ENCODE measurements around the gene ARHGEF38. TPM values are rescaled to one million over a fixed set of nuclear protein-coding genes. Genes with fewer than 3 reads are reported as not detected.

ARHGEF38 gene
- total RNA-seq, 3 donors from 2014 or later (not counting 1 experiment from before 2014, with no cell fraction given): not detected

DNA sequence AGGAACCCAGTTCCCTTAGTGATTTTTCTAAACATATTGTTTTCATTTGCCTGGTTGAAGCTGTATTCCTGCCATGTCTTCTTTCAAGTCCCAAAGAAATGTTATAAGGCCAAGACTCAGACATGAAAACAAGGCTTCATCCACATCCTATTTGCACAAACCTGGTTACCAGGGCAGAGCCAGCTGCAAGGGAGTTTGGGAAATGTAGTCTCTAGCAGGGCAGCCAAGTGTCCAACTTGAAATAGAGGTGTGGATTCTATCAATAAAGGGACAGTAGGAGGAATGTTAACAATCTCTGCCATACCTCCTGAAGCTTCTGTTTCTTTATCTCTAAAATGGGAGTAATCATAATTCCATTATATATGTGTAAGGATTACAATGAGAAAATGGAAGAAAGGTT, 99.5 kb downstream of the ARHGEF38 start:
- ATAC-seq (no peak), DNase-seq (no peak)
- H3K27me3 Mint-ChIP-seq (ENCODE audit: low read depth in 2 of 2): peaks cover 5 to 7% of the 10 kb centered on the region in 2 donors
- H3K27ac ChIP-seq (ENCODE audit: low read length): no peak overlapping the region
- TF ChIP-seq, protein P1, sequence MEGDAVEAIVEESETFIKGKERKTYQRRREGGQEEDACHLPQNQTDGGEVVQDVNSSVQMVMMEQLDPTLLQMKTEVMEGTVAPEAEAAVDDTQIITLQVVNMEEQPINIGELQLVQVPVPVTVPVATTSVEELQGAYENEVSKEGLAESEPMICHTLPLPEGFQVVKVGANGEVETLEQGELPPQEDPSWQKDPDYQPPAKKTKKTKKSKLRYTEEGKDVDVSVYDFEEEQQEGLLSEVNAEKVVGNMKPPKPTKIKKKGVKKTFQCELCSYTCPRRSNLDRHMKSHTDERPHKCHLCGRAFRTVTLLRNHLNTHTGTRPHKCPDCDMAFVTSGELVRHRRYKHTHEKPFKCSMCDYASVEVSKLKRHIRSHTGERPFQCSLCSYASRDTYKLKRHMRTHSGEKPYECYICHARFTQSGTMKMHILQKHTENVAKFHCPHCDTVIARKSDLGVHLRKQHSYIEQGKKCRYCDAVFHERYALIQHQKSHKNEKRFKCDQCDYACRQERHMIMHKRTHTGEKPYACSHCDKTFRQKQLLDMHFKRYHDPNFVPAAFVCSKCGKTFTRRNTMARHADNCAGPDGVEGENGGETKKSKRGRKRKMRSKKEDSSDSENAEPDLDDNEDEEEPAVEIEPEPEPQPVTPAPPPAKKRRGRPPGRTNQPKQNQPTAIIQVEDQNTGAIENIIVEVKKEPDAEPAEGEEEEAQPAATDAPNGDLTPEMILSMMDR (IDR thresholded peaks at IDR 0.05): no peak
- intact Hi-C loops (cut with micrococcal nuclease): no loop called here
- H3K4me3 Mint-ChIP-seq: no peak overlapping the region
- H3K36me3 ChIP-seq (ENCODE audit: control insufficient read depth, insufficient read depth, low read length): no peaks in the 10 kb centered on the region
- peaks cover 0 to 2% of the 10 kb centered on the region in 2 donors for H3K9me3 Mint-ChIP-seq
- H3K36me3 Mint-ChIP-seq: no peaks in the 10 kb centered on the region
- H3K4me3 ChIP-seq (ENCODE audit: low read length): no peak overlapping the region
- H3K4me1 ChIP-seq (ENCODE audit: control insufficient read depth, insufficient read depth, low read length): no peaks in the 10 kb centered on the region
- no peak overlapping the region for H3K27ac Mint-ChIP-seq
- H3K4me1 Mint-ChIP-seq: no peaks in the 10 kb centered on the region
- no peaks in the 10 kb centered on the region for H3K27me3 ChIP-seq (ENCODE audit: control insufficient read depth, insufficient read depth, low read length)
- H3K9me3 ChIP-seq (ENCODE audit: control insufficient read depth, insufficient read depth, low read length): no peaks in the 10 kb centered on the region

DNA sequence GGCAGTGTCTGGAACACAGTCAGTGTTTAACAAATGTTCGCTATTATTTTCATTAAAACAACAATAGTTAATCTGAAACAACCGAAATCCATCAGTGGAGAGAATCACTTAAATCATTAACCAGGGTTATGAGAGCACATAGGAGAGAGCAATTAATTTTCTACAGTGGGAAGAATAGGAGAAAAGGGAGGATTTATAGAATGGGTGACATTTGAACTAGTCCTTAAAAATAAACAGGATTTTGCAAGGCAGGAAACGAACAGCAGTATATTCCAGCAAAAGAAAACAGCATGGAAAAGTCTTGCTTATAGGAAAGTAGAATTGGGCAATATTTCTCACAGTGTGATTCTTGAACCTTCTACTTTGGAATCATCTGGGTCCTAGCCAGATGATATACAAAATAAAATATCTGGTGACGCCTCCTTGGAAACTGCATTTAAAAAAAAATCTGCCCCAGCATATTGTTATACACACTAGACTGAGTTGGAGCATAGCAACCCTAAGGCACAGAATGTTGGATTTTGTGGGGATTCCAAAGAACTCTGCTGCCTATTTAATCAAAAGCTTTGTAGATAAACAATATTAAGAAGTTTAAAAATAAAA, 100.0 kb downstream of the ARHGEF38 start:
- Mint-ChIP-seq H3K9me3 (peaks cover 0 to 2% of the 10 kb centered on the region in 2 donors), H3K27ac (no peak overlapping the region), H3K4me1 (no peaks in the 10 kb centered on the region), H3K36me3 (no peaks in the 10 kb centered on the region), H3K27me3 (ENCODE audit: low read depth in 2 of 2) (peaks cover 5 to 7% of the 10 kb centered on the region in 2 donors), H3K4me3 (no peak overlapping the region)
- Histone ChIP-seq H3K36me3 (ENCODE audit: control insufficient read depth, insufficient read depth, low read length) (no peaks in the 10 kb centered on the region), H3K9me3 (ENCODE audit: control insufficient read depth, insufficient read depth, low read length) (no peaks in the 10 kb centered on the region), H3K4me3 (ENCODE audit: low read length) (no peak overlapping the region), H3K27me3 (ENCODE audit: control insufficient read depth, insufficient read depth, low read length) (no peaks in the 10 kb centered on the region), H3K27ac (ENCODE audit: low read length) (no peak overlapping the region), H3K4me1 (ENCODE audit: control insufficient read depth, insufficient read depth, low read length) (no peaks in the 10 kb centered on the region)
- intact Hi-C loops (cut with micrococcal nuclease): no loop called here
- WGBS (ENCODE audit: insufficient coverage): 90% methylated on average over 2 of the region's 4 CpGs
- ATAC-seq: no peak
- DNase-seq: no peak
- TF ChIP-seq, protein P1 (IDR thresholded peaks at IDR 0.05): no peak

DNA sequence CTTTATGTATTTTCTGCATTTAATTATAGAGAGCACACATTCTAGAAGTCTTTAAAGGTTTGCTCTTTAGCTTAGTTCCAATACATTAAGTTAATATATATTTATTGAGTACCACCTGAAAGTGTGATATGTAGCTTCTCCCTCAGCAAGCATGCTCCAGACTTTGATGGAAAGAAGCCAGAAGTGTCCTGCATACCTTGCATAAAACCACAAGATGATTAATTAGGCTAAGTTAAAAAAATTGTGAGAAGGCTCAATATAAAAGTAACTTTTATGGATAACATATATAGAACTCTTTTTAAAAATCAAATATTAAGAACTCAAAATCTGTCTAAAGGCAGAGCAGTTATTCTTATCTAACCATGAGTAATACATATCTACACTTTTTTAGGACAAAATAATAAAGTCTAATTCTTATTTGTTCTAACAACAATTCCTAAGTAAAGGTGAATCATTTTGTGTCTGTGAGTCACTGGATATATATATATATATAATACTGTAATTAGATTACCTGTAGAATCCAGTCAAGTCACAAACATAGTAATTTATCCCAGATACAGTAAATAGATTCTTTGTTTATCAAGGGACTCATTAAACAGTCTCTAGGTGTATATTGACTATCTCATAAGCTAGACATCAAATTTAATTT, 104.8 kb downstream of the ARHGEF38 start:
- H3K27ac Mint-ChIP-seq: no peak overlapping the region
- ATAC-seq: no peak
- intact Hi-C loops (cut with micrococcal nuclease): no loop called here
- TF ChIP-seq, protein P1 (IDR thresholded peaks at IDR 0.05): no peak
- H3K4me3 Mint-ChIP-seq: no peak overlapping the region
- H3K9me3 Mint-ChIP-seq: no peaks in the 10 kb centered on the region
- H3K9me3 ChIP-seq (ENCODE audit: control insufficient read depth, insufficient read depth, low read length): no peaks in the 10 kb centered on the region
- H3K27ac ChIP-seq (ENCODE audit: low read length): no peak overlapping the region
- H3K4me1 ChIP-seq (ENCODE audit: control insufficient read depth, insufficient read depth, low read length): no peaks in the 10 kb centered on the region
- H3K27me3 Mint-ChIP-seq (ENCODE audit: low read depth in 2 of 2): peaks cover 0 to 6% of the 10 kb centered on the region in 2 donors
- no peaks in the 10 kb centered on the region for H3K36me3 Mint-ChIP-seq
- no peak overlapping the region for H3K4me3 ChIP-seq (ENCODE audit: low read length)
- H3K4me1 Mint-ChIP-seq: no peaks in the 10 kb centered on the region
- H3K27me3 ChIP-seq (ENCODE audit: control insufficient read depth, insufficient read depth, low read length): no peaks in the 10 kb centered on the region
- DNase-seq: no peak
- H3K36me3 ChIP-seq (ENCODE audit: control insufficient read depth, insufficient read depth, low read length): no peaks in the 10 kb centered on the region

DNA sequence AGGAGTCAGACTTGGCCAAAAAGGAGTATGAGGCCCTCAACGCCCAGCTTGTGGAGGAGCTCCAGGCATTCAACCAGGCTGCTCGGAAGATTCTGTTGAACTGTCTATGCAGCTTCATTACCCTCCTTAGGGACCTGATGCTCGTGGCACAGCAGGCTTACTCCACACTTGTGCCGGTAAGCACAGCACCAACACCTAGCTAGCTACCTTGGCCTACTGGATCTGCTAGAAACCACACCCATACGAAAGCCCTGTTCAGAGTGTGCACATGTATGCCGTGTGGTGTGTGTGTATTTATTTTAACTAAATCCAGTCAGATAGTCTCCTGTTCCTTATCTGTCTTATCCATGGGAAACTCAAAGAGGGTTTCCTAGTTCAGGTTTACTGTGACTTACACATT, 106.8 kb downstream of the ARHGEF38 start:
- H3K4me3 Mint-ChIP-seq: no peak overlapping the region
- Histone ChIP-seq H3K36me3 (ENCODE audit: control insufficient read depth, insufficient read depth, low read length) (no peaks in the 10 kb centered on the region), H3K4me1 (ENCODE audit: control insufficient read depth, insufficient read depth, low read length) (no peaks in the 10 kb centered on the region), H3K27ac (ENCODE audit: low read length) (no peak overlapping the region), H3K4me3 (ENCODE audit: low read length) (no peak overlapping the region), H3K9me3 (ENCODE audit: control insufficient read depth, insufficient read depth, low read length) (no peaks in the 10 kb centered on the region), H3K27me3 (ENCODE audit: control insufficient read depth, insufficient read depth, low read length) (no peaks in the 10 kb centered on the region)
- TF ChIP-seq, protein P1 (IDR thresholded peaks at IDR 0.05): no peak
- ATAC-seq: no peak
- intact Hi-C loops (cut with micrococcal nuclease): no loop called here
- DNase-seq: no peak
- no peaks in the 10 kb centered on the region for H3K9me3 Mint-ChIP-seq
- 87% methylated on average over 6 of the region's 6 CpGs for WGBS (ENCODE audit: insufficient coverage)
- H3K36me3 Mint-ChIP-seq: no peaks in the 10 kb centered on the region
- no peak overlapping the region for H3K27ac Mint-ChIP-seq
- no peaks in the 10 kb centered on the region for H3K4me1 Mint-ChIP-seq
- H3K27me3 Mint-ChIP-seq (ENCODE audit: low read depth in 2 of 2): peaks cover 0 to 6% of the 10 kb centered on the region in 2 donors
